Umbilical cord (tissue), 2 donors: Measurements from ENCODE around the gene VSIR. TPM values are rescaled to one million over a fixed set of nuclear protein-coding genes. Genes with fewer than 3 reads are reported as not detected.

Experiments
- DNase-seq: peaks from one replicate; pipeline ENCODE4 v3.0.0-alpha.2; 2015; ENCODE audit warnings: low spot score
- total RNA-seq: library from RNA; depleted of rRNA; stranded (reverse); fragments of >200 nt; gene quantifications from one replicate; pipeline ENCODE4 v1.2.3, GENCODE V29; 2014; ENCODE audit warnings: low replicate concordance; ENCODE audit not compliant: insufficient read depth

Gene VSIR
- total RNA-seq, 1 donor from 2014 or later: 19.0 TPM

- DNase-seq: no peak
These were observed 26.2 kb downstream of the VSIR start for GRCh38 chr10:71747039-71747531.

DNA sequence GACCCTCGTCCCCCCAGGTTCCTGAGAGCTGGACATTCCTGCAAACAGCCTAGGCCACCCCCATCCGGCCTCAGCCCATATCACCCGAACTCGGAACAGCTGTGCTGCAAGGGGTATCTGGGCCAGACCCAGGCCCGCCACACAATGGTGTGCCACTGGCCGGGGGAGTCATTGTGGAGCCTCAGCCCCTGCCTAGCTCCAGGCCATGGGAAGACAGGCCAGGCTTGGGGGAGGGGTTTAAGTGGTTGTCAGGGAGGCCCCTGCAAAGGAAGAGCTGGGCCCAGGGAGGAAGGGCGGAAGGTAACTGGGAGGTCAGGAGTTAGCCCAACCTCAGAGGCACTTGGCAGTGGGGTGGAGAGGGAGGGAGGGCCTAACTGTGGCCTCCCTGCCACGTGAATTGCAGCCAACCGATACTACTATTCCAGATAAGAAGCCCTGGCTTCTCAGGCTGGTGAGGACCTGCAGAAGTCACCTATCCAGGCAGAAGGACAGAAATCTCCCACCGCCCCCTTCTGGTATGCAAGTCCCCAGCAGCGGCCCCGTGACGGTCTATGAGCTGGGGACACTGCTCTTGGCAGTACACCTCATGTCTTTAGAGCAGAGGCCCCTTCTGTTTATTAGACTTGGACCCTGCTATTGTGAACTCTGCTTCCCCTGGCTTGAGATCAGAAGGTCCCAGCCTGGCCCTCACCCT is 26.8 kb downstream of the VSIR start:
- peak; percentile 86 for DNase-seq

DNA sequence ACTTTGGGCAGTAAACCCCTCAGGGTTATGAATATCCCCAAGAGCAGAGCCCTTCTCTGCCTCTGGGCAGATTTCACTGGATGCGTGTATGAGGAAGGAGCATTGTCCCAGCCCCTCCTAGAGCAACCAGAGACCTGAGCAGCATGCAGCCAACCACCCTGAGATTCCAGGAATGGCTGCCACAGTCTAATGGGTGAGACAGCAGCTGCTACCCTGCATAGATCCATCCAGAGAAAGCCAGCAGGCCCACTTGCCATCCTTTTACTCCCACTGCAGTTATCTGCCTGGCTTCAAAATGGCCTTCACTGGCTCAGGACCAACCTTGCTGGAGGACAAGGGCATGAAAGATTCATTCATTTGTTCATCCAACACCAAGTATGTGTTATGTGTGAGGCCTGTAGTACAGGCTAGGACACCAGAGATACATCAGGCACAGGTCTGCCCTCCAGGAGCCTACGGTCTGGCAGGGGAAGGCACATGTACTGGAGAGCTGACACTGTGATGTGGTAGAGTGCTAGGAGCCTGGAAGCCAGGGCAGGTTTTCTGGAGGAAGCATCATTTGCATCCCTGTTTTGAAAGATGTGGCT is 27.6 kb downstream of the VSIR start:
- DNase-seq: no peak

DNA sequence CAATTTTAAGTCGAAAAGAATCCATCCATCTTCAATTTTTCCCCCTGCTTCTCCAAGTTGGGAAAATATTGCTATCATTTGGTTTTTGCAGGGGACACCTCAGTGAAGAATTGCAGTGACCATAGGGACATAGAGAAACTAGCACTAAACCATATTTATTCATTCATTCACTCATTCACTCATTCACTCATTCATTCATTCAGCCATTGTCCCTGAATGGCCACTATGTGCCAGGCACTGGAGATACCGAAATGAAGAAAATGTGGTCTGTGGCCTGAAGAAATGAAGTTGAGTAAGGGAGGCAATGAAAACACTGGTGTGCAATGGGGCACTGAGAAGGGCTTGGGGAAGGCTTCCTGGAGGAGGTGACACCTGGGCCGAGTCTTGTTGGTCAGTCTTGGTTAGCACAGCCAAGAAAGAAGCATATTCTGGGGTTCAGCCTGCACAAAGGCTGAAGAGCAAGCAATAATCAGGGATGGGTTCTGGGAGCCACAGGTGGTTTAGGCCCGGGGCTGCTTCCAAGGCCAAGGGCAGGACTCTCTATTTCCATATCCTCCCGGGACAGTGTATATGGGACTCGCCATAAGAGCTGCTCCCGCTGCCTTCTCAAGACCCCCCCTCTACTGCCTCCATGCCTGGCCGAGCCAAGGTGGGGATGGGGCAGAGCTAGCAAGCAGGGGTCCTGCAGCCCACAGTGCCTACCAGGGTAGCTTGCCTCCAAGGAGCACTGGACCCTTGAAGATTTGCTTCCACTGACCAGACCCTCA is 28.2 kb downstream of the VSIR start:
- no peak for DNase-seq

- DNase-seq: no peak
These were observed 29.5 kb downstream of the VSIR start for GRCh38 chr10:71743866-71744265.

- no peak for DNase-seq
These were observed 30.1 kb downstream of the VSIR start for GRCh38 chr10:71743089-71743838.

GRCh38 chr10:71742301-71743088 is 30.8 kb downstream of the VSIR start:
- no peak for DNase-seq

GRCh38 chr10:71741671-71742070 is 31.6 kb downstream of the VSIR start:
- no peak for DNase-seq

DNA sequence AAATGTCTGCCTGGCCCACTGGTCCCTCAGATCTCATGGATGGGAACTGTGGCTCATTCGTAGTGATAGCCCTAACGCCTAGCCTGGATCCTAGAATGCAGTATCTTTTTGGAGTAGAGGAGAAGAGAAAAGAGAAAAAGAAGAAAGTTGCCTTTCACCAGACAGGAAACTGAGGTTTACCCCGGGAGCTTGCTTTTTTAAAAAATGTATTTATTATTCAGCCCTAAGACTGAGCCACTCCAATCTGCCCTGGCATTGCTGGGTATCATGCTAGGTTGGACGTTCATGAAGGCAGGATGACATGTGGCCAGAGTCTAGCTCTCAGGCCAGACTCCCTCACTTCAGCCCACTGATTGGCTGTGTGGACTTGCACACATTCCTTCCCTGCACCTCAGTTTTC is 32.3 kb downstream of the VSIR start:
- no peak for DNase-seq

DNA sequence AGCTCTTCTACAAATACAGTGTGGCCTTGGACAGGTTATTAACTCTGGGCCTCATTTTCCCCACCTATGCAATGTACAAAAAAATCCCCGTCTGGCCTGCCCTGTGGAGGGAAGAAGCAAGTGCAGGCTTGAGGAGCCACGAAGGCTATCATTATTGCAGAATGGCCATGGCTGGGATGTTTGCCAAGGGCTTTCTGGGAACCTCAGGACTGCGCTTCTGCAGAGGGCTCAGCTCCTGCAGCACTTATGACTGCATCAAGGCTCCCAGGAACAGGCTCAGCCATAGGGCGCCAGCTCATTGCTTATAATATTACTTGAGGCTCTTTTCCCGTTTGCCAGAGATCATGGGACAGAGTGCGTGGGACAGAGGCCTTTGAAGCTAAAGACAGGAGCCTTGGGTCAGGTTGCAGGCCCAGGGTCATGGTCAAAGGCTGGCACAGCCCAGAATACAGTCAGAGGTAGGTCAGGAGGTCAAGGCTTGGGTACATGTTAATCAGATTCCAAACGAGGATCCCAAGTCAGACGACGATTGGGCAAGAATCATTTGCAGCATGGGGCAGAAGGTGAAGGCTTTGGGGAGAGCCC is 33.2 kb downstream of the VSIR start:
- DNase-seq: no peak

DNA sequence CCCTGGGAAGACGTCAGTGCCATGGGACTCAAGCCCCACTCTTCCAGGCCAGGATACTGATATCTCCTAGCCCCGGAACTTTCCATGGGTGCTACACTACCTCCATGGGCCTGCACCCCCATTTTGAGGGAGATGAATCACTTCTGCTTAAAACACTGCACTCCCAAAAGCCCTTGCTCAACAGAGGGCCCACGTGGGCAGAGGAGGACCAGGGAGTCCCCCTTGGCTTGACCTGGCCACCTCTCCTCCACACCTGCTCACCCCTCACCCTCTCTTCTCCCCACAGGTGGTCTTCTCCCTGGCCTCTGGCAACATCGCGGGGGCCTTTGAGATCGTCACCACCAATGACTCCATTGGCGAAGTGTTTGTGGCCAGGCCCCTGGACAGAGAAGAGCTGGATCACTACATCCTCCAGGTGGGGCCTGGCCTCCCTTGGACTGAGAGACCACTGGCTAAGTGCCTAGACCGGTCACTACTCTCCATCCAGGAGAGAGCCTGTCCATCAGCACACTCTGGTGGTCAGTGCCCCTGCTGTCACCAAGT is 33.9 kb downstream of the VSIR start:
- DNase-seq: no peak

GRCh38 chr10:71737834-71738197 is 35.5 kb downstream of the VSIR start:
- DNase-seq: no peak

GRCh38 chr10:71737001-71737833 is 36.1 kb downstream of the VSIR start:
- DNase-seq: no peak

GRCh38 chr10:71736570-71736952 is 36.8 kb downstream of the VSIR start:
- DNase-seq: no peak

GRCh38 chr10:71735709-71736569 is 37.4 kb downstream of the VSIR start:
- DNase-seq: no peak

DNA sequence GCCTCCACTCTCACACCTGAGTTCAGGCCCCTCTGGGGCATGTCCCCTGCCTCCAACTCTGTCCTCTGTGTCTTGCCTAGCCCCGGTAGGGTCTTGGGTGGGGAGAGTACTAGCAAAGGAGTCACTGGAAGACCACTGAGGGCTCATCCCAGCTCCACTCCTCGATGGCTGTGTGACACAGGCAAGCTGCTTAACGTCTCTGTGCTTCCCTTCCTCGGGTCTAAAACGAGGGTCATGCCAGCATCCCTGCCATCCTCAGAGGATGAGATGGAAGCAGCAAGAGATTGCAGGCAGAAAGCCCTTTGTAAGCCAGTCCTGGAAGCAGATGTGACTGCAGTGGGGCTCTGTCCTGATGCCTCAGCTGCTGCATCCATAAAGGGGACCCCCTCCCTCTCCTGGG is 38.5 kb downstream of the VSIR start:
- DNase-seq: no peak

DNA sequence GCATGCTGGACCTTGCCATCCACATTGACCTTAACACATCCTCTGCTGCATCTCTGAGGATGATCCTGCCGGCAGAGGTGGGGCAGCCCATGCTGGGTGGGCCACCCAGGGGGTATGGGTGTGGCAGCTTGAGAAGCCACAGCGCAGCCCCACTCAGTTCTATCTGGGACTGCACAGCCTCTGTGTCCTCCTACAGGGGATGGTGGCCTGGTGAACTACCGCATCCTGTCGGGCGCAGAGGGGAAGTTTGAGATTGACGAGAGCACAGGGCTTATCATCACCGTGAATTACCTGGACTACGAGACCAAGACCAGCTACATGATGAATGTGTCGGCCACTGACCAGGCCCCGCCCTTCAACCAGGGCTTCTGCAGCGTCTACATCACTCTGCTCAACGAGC is 41.5 kb downstream of the VSIR start:
- no peak for DNase-seq

DNA sequence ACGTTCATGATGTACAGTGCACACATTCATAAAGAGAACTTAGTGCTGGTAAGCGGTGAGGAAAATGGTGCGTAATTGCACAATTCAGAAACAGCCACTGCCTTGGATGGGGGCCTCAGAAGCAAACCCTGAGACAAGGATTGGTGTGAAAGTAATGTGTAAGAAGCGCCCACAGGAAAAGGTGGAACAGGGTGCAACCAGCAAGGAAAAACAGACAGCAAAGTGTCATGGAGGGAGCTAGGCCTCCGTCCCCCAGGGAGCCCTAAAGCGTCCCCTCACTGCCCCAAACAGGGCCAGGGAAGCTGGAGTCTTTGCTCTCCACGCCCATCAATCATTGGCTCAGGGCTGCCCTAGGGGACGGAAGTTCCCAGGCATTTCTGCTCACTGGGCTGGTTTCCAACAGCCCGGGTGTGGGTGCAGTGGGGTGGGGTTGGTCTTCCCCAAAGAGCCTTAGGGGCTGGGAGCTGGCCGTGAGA is 44.1 kb downstream of the VSIR start:
- DNase-seq: peak; percentile 81
